Measurements from ENCODE around the gene NDEL1. TPM values are rescaled to one million over a fixed set of nuclear protein-coding genes. Genes with fewer than 3 reads are reported as not detected.

Gene NDEL1
- total RNA-seq, 1 donor from 2014 or later = 60.2 TPM

- no peak overlapping the region for H3K27ac Mint-ChIP-seq
These were observed 16.4 kb upstream of the NDEL1 start for GRCh38 chr17:8419305-8419704.

GRCh38 chr17:8420041-8420934 is 15.4 kb upstream of the NDEL1 start:
- Mint-ChIP-seq H3K4me3 (no peak overlapping the region), H3K4me1 (no peaks in the 10 kb centered on the region), H3K27me3 (ENCODE audit: low read depth) (peaks cover 35% of the 10 kb centered on the region), H3K36me3 (no peaks in the 10 kb centered on the region), H3K27ac (no peak overlapping the region), H3K9me3 (peaks cover 3% of the 10 kb centered on the region)
- DNase-seq (ENCODE audit: low spot score in 2 of 2, unreplicated experiment in 2 of 2) = no peak
- TF ChIP-seq CTCF (IDR thresholded peaks at IDR 0.05; ENCODE audit: unreplicated experiment) = no peak

More at GRCh38 chr17:8419305-8419704, 16.4 kb upstream of the NDEL1 start:
- Mint-ChIP-seq H3K4me3 (no peak overlapping the region), H3K36me3 (no peaks in the 10 kb centered on the region), H3K4me1 (no peaks in the 10 kb centered on the region), H3K27me3 (ENCODE audit: low read depth) (peaks cover 38% of the 10 kb centered on the region), H3K9me3 (peaks cover 3% of the 10 kb centered on the region)
- no peak for DNase-seq (ENCODE audit: low spot score in 2 of 2, unreplicated experiment in 2 of 2)
- TF ChIP-seq CTCF (IDR thresholded peaks at IDR 0.05; ENCODE audit: unreplicated experiment) = no peak

- TF ChIP-seq CTCF (IDR thresholded peaks at IDR 0.05; ENCODE audit: unreplicated experiment) = no peak
- Mint-ChIP-seq H3K27me3 (ENCODE audit: low read depth) (peaks cover 28% of the 10 kb centered on the region), H3K27ac (no peak overlapping the region), H3K4me1 (no peaks in the 10 kb centered on the region), H3K36me3 (no peaks in the 10 kb centered on the region), H3K9me3 (peaks cover 3% of the 10 kb centered on the region), H3K4me3 (no peak overlapping the region)
- DNase-seq (ENCODE audit: low spot score in 2 of 2, unreplicated experiment in 2 of 2) = no peak
These were observed 14.1 kb upstream of the NDEL1 start for GRCh38 chr17:8421571-8421970.

GRCh38 chr17:8426094-8426720 is 9.5 kb upstream of the NDEL1 start:
- Mint-ChIP-seq H3K36me3 (no peaks in the 10 kb centered on the region), H3K27me3 (ENCODE audit: low read depth) (peaks cover 1% of the 10 kb centered on the region), H3K4me3 (no peak overlapping the region), H3K9me3 (no peaks in the 10 kb centered on the region), H3K4me1 (no peaks in the 10 kb centered on the region), H3K27ac (no peak overlapping the region)
- TF ChIP-seq CTCF (IDR thresholded peaks at IDR 0.05; ENCODE audit: unreplicated experiment) = no peak
- DNase-seq (ENCODE audit: low spot score in 2 of 2, unreplicated experiment in 2 of 2) = no peak

GRCh38 chr17:8426802-8427201 is 8.9 kb upstream of the NDEL1 start:
- Mint-ChIP-seq H3K4me3 (no peak overlapping the region), H3K4me1 (no peaks in the 10 kb centered on the region), H3K27ac (no peak overlapping the region), H3K27me3 (ENCODE audit: low read depth) (peaks cover 1% of the 10 kb centered on the region), H3K9me3 (no peaks in the 10 kb centered on the region), H3K36me3 (no peaks in the 10 kb centered on the region)
- no peak for TF ChIP-seq CTCF (IDR thresholded peaks at IDR 0.05; ENCODE audit: unreplicated experiment)
- DNase-seq (ENCODE audit: low spot score in 2 of 2, unreplicated experiment in 2 of 2) = no peak
